K562 (cell line): Measurements from ENCODE around the gene TXNL4A. TPM values are rescaled to one million over a fixed set of nuclear protein-coding genes. Genes with fewer than 3 reads are reported as not detected.

Experiments used
- ARID1B ChIP-seq: fragments of 450-650 bp; IDR thresholded peaks from 2 replicates; pipeline ENCODE4 v1.6.1; 2016; ENCODE audit warnings: antibody characterized with exemption, mild to moderate bottlenecking, inconsistent platforms
- BRF1 ChIP-seq: IDR thresholded peaks from 3 replicates; pipeline ENCODE4 v1.6.1; 2011; ENCODE audit warnings: borderline replicate concordance, mild to moderate bottlenecking; ENCODE audit not compliant: insufficient read length; ENCODE audit errors: extremely low read depth
- CBFA2T2 ChIP-seq: fragments of 450-650 bp; conservative IDR thresholded peaks from 2 replicates; pipeline ENCODE4 v1.6.1; 2017; ENCODE audit warnings: mild to moderate bottlenecking
- CBFA2T3 ChIP-seq: fragments of 450-650 bp; IDR thresholded peaks from 2 replicates; pipeline ENCODE4 v1.6.1; 2017
- CTBP1 ChIP-seq: fragments of 450-650 bp; IDR thresholded peaks from 2 replicates; pipeline ENCODE4 v1.6.1; 2016; ENCODE audit warnings: borderline replicate concordance
- EP400 ChIP-seq: fragments of 450-650 bp; IDR thresholded peaks from 2 replicates; pipeline ENCODE4 v1.6.1; 2017; ENCODE audit warnings: antibody characterized with exemption, mild to moderate bottlenecking, moderate library complexity
- MEIS2 ChIP-seq: fragments of 450-650 bp; IDR thresholded peaks from 2 replicates; pipeline ENCODE4 v1.6.1; 2014; ENCODE audit warnings: mild to moderate bottlenecking; ENCODE audit not compliant: partially characterized antibody
- SAFB ChIP-seq: fragments of 200-400 bp; formaldehyde crosslinking; IDR thresholded peaks from 2 replicates; pipeline ENCODE4 v1.6.1; 2017; ENCODE audit warnings: low read depth, low read length, borderline replicate concordance
- TAL1 ChIP-seq: fragments of 450-650 bp; IDR thresholded peaks from 2 replicates; pipeline ENCODE4 v1.6.1; 2016; ENCODE audit warnings: mild to moderate bottlenecking
- TBL1XR1 ChIP-seq, 2 experiments: IDR thresholded peaks; 2 replicates each; pipeline ENCODE4 v1.6.1; 2012; ENCODE audit warnings: improper control_type of control experiment in 2 of 2, low read length in 2 of 2, mild to moderate bottlenecking in 1 of 2
- TCF3 ChIP-seq: sonication (generic); formaldehyde crosslinking; IDR thresholded peaks from 2 replicates; pipeline ENCODE4 v1.4.0; 2020; ENCODE audit warnings: mild to moderate bottlenecking, missing genetic modification reagents
- U2AF1 ChIP-seq: fragments of 200-400 bp; formaldehyde crosslinking; optimal IDR thresholded peaks from 2 replicates; pipeline ENCODE3; 2017; ENCODE audit warnings: mild to moderate bottlenecking, low read depth, low read length, moderate library complexity
- polyA plus RNA-seq, 8 experiments: library from polyadenylated mRNA; depleted of rRNA in 4 of 8; stranded (reverse) in 5 of 8; unstranded in 3 of 8; fragments of >200 nt; fragmentation: Nextera tagmentation in 2 of 8; fragmentation: Illumina TruSeq in 1 of 8; extraction: Ambion mirVana in 2 of 8; extraction: Trizol in 1 of 8; gene quantifications; 2 replicates each; pipeline versions ENCODE4 v1.2.1 to v1.2.3, GENCODE V29; 2011 to 2014; ENCODE audit warnings: inconsistent platforms in 1 of 8, missing spikeins in 1 of 8
- total RNA-seq, 7 experiments: library from RNA; depleted of rRNA in 6 of 7; stranded (reverse); fragments of >200 nt in 6 of 7; fragmentation: Illumina TruSeq in 2 of 7; extraction: Trizol in 2 of 7; gene quantifications; 2 replicates each; pipeline versions ENCODE4 v1.2.1 to v1.2.3, GENCODE V29; 2011 to 2021; ENCODE audit warnings: low replicate concordance in 1 of 7
- TF ChIP-seq, protein P1 (sequence below): sonication (generic); formaldehyde crosslinking; IDR thresholded peaks from 2 replicates; pipeline ENCODE4 v1.8.1; 2023; ENCODE audit warnings: mild to moderate bottlenecking, missing genetic modification reagents
- TF ChIP-seq, protein P2 (sequence below): sonication (generic); formaldehyde crosslinking; IDR thresholded peaks from 2 replicates; pipeline ENCODE4 v1.8.0; 2022; ENCODE audit warnings: missing genetic modification reagents, mild to moderate bottlenecking, borderline replicate concordance
- TF ChIP-seq, protein P3 (sequence below): sonication (generic); formaldehyde crosslinking; IDR thresholded peaks from 2 replicates; pipeline ENCODE4 v1.8.1; 2023; ENCODE audit warnings: missing genetic modification reagents, mild to moderate bottlenecking, borderline replicate concordance
- TF ChIP-seq, protein P4 (sequence below): fragments of 450-650 bp; IDR thresholded peaks from 2 replicates; pipeline ENCODE4 v1.6.1; 2016
- TF ChIP-seq, protein P5 (sequence below), 2 experiments: fragments of 450-650 bp; conservative IDR thresholded peaks; 2 replicates each; pipeline ENCODE4 v1.6.1; 2017; ENCODE audit warnings: mild to moderate bottlenecking in 2 of 2, moderate library complexity in 2 of 2

TXNL4A gene
- total and polyA plus RNA-seq, 9 of the 15 experiments (the other 6 are each of a cell fraction or from before 2014, with no cell fraction given), result 27.0 to 132 (median 87.5) TPM

DNA sequence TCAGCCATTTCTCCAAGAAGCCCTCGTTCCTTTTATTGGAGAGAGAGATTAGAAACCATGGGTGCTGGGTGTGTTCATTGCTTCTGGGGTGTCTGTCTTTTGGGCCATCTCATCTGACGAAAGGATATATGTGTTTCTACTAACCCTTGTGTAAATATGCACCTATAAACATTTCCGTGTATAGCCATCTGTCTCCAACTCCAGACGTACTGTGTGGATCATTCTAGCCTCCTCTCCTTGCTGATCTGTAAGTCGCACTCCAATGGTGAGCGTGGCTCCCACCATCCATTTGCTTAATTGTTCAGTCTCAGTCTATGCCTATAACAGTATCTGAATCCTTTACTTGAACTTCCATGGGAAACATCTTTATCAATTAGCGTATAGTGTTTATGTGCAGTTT is 47.6 kb upstream of the TXNL4A start (continued):
- TF ChIP-seq, protein P1, sequence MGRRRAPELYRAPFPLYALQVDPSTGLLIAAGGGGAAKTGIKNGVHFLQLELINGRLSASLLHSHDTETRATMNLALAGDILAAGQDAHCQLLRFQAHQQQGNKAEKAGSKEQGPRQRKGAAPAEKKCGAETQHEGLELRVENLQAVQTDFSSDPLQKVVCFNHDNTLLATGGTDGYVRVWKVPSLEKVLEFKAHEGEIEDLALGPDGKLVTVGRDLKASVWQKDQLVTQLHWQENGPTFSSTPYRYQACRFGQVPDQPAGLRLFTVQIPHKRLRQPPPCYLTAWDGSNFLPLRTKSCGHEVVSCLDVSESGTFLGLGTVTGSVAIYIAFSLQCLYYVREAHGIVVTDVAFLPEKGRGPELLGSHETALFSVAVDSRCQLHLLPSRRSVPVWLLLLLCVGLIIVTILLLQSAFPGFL (CRISPR knock-in tag), result no peak
- no peak for TF ChIP-seq U2AF1
- no peak for TF ChIP-seq SAFB
- peak; percentile 35; the same call in 1 of the 2 replicates for TF ChIP-seq EP400
- TF ChIP-seq, protein P2, sequence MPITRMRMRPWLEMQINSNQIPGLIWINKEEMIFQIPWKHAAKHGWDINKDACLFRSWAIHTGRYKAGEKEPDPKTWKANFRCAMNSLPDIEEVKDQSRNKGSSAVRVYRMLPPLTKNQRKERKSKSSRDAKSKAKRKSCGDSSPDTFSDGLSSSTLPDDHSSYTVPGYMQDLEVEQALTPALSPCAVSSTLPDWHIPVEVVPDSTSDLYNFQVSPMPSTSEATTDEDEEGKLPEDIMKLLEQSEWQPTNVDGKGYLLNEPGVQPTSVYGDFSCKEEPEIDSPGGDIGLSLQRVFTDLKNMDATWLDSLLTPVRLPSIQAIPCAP (CRISPR knock-in tag), result no peak
- TF ChIP-seq, protein P3, sequence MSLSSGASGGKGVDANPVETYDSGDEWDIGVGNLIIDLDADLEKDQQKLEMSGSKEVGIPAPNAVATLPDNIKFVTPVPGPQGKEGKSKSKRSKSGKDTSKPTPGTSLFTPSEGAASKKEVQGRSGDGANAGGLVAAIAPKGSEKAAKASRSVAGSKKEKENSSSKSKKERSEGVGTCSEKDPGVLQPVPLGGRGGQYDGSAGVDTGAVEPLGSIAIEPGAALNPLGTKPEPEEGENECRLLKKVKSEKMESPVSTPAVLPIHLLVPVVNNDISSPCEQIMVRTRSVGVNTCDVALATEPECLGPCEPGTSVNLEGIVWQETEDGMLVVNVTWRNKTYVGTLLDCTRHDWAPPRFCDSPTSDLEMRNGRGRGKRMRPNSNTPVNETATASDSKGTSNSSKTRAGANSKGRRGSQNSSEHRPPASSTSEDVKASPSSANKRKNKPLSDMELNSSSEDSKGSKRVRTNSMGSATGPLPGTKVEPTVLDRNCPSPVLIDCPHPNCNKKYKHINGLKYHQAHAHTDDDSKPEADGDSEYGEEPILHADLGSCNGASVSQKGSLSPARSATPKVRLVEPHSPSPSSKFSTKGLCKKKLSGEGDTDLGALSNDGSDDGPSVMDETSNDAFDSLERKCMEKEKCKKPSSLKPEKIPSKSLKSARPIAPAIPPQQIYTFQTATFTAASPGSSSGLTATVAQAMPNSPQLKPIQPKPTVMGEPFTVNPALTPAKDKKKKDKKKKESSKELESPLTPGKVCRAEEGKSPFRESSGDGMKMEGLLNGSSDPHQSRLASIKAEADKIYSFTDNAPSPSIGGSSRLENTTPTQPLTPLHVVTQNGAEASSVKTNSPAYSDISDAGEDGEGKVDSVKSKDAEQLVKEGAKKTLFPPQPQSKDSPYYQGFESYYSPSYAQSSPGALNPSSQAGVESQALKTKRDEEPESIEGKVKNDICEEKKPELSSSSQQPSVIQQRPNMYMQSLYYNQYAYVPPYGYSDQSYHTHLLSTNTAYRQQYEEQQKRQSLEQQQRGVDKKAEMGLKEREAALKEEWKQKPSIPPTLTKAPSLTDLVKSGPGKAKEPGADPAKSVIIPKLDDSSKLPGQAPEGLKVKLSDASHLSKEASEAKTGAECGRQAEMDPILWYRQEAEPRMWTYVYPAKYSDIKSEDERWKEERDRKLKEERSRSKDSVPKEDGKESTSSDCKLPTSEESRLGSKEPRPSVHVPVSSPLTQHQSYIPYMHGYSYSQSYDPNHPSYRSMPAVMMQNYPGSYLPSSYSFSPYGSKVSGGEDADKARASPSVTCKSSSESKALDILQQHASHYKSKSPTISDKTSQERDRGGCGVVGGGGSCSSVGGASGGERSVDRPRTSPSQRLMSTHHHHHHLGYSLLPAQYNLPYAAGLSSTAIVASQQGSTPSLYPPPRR (CRISPR knock-in tag), result no peak
- peak; percentile 40 for TF ChIP-seq CBFA2T2
- TF ChIP-seq, protein P4, sequence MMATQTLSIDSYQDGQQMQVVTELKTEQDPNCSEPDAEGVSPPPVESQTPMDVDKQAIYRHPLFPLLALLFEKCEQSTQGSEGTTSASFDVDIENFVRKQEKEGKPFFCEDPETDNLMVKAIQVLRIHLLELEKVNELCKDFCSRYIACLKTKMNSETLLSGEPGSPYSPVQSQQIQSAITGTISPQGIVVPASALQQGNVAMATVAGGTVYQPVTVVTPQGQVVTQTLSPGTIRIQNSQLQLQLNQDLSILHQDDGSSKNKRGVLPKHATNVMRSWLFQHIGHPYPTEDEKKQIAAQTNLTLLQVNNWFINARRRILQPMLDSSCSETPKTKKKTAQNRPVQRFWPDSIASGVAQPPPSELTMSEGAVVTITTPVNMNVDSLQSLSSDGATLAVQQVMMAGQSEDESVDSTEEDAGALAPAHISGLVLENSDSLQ, result 0 out of 2 replicates have a peak, but pooled peaks have one; percentile 14
- peak; percentile 32; the same call in 1 of the 2 replicates for TF ChIP-seq CTBP1
- TF ChIP-seq TCF3 (CRISPR knock-in tag), result peak; percentile 80
- TF ChIP-seq, protein P5, sequence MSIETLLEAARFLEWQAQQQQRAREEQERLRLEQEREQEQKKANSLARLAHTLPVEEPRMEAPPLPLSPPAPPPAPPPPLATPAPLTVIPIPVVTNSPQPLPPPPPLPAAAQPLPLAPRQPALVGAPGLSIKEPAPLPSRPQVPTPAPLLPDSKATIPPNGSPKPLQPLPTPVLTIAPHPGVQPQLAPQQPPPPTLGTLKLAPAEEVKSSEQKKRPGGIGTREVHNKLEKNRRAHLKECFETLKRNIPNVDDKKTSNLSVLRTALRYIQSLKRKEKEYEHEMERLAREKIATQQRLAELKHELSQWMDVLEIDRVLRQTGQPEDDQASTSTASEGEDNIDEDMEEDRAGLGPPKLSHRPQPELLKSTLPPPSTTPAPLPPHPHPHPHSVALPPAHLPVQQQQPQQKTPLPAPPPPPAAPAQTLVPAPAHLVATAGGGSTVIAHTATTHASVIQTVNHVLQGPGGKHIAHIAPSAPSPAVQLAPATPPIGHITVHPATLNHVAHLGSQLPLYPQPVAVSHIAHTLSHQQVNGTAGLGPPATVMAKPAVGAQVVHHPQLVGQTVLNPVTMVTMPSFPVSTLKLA (conservative IDR thresholded peaks at IDR 0.05), result 0 out of 4 replicates have a peak, but pooled peaks of 1 of the 2 experiments have one; percentile 25
- peak; percentile 76 for TF ChIP-seq ARID1B
- no peak for TF ChIP-seq BRF1
- peak; percentile 70 for TF ChIP-seq TAL1
- TF ChIP-seq CBFA2T3, result peak; percentile 79
- peak; percentile 60 for TF ChIP-seq MEIS2
- TF ChIP-seq TBL1XR1 (IDR thresholded peaks at IDR 0.05; ENCODE audit: low read length in 2 of 2), result 0 out of 4 replicates have a peak, but pooled peaks of 1 of the 2 experiments have one; percentile 17
